ENCODE data around the gene ILKAP. TPM values are rescaled to one million over a fixed set of nuclear protein-coding genes. Genes with fewer than 3 reads are reported as not detected.

ILKAP gene
- total and polyA plus RNA-seq, 2 donors (not counting 1 experiment from before 2014, with no cell fraction given), result 82.5 to 98.6 TPM

DNA sequence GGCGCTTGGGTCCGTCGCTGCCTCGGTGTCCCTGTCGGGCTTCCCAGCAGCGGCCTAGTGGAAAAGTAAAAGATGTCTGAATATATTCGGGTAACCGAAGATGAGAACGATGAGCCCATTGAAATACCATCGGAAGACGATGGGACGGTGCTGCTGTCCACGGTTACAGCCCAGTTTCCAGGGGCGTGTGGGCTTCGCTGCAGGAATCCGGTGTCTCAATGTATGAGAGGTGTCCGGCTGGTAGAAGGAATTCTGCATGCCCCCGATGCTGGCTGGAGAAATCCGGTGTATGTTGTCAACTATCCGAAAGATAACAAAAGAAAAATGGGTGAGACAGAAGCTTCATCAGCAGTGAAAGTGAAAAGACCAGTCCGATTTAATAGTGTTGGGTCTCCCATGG is 28.3 kb upstream of the ILKAP start:
- Histone ChIP-seq H3K9ac (ENCODE audit: low read length) (peak overlapping the region; percentile 80), H3K9me3 (ENCODE audit: control extremely low read depth in 1 of 3, control insufficient read depth in 2 of 3, insufficient read depth in 1 of 3, low read length in 2 of 3) (peaks cover 0 to 9% (median 0%) of the 10 kb centered on the region in 3 donors), H3K4me2 (replicated peaks; ENCODE audit: low read depth, low read length, poor library complexity, severe bottlenecking) (peak overlapping the region; percentile 99), H3K36me3 (replicated peaks in 1 of 2; ENCODE audit: control extremely low read depth in 1 of 2, control insufficient read depth in 1 of 2, extremely low read depth in 1 of 2, insufficient read depth in 2 of 2, low read length in 1 of 2) (no peaks in the 10 kb centered on the region), H4K20me1 (ENCODE audit: control insufficient read depth, insufficient read depth, low read length, poor library complexity, severe bottlenecking) (no peaks in the 10 kb centered on the region), H2AFZ (ENCODE audit: insufficient read depth, low read depth, low read length, poor library complexity, severe bottlenecking) (peak overlapping the region; percentile 96), H3K4me3 (ENCODE audit: control extremely low read depth in 1 of 5, extremely low read depth in 1 of 5, insufficient read depth in 1 of 5, low read depth in 2 of 5, low read length in 4 of 5) (peak overlapping the region in 4 of 5 experiments; percentile 58 to 84 (median 67)), H3K79me2 (ENCODE audit: control insufficient read depth, insufficient read depth, low read length) (no peaks in the 10 kb centered on the region), H3K4me1 (ENCODE audit: control insufficient read depth in 2 of 2, insufficient read depth in 2 of 2, low read length in 2 of 2) (peaks cover 7 to 18% of the 10 kb centered on the region in 2 donors), H3K27me3 (replicated peaks in 1 of 4; ENCODE audit: control extremely low read depth in 1 of 4, control insufficient read depth in 3 of 4, insufficient read depth in 4 of 4, low read length in 3 of 4) (peaks cover 0 to 22% (median 8%) of the 10 kb centered on the region in 4 experiments), H3K27ac (ENCODE audit: low read length in 2 of 2) (no peak overlapping the region)
- H3K4me1 Mint-ChIP-seq, result peaks cover 27% of the 10 kb centered on the region
- peak overlapping the region; percentile 15 for H3K27ac Mint-ChIP-seq
- intact Hi-C loops (cut with micrococcal nuclease), result loop anchor here (1.0 to 5.0 kb wide), 4 partner anchors 8 to 560 kb away; partner anchors contain the start of genes HES6, ILKAP and PER2
- ChIA-PET POLR2A (no interaction called here), CTCF (interaction anchor here (1.0 to 1.5 kb wide), 2 partner anchors 24 to 31 kb away, joined by 6 read pairs; no protein-coding TSS in a partner anchor)
- TF ChIP-seq, protein P1, sequence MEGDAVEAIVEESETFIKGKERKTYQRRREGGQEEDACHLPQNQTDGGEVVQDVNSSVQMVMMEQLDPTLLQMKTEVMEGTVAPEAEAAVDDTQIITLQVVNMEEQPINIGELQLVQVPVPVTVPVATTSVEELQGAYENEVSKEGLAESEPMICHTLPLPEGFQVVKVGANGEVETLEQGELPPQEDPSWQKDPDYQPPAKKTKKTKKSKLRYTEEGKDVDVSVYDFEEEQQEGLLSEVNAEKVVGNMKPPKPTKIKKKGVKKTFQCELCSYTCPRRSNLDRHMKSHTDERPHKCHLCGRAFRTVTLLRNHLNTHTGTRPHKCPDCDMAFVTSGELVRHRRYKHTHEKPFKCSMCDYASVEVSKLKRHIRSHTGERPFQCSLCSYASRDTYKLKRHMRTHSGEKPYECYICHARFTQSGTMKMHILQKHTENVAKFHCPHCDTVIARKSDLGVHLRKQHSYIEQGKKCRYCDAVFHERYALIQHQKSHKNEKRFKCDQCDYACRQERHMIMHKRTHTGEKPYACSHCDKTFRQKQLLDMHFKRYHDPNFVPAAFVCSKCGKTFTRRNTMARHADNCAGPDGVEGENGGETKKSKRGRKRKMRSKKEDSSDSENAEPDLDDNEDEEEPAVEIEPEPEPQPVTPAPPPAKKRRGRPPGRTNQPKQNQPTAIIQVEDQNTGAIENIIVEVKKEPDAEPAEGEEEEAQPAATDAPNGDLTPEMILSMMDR (IDR thresholded peaks at IDR 0.05), result no peak
- no peak for TF ChIP-seq EZH2 (IDR thresholded peaks at IDR 0.05; ENCODE audit: borderline replicate concordance, insufficient read depth, low read depth, low read length, poor library complexity, severe bottlenecking)
- H3K9me3 Mint-ChIP-seq (ENCODE audit: insufficient read depth), result no peaks in the 10 kb centered on the region
- 56% methylated on average over 21 of the region's 21 CpGs for WGBS (ENCODE audit: insufficient coverage)
- H3K27me3 Mint-ChIP-seq, result peaks cover 32% of the 10 kb centered on the region
- DNase-seq, result no peak
- no peak for ATAC-seq (ENCODE audit: low read depth)
- H3K4me3 Mint-ChIP-seq, result peak overlapping the region; percentile 94

DNA sequence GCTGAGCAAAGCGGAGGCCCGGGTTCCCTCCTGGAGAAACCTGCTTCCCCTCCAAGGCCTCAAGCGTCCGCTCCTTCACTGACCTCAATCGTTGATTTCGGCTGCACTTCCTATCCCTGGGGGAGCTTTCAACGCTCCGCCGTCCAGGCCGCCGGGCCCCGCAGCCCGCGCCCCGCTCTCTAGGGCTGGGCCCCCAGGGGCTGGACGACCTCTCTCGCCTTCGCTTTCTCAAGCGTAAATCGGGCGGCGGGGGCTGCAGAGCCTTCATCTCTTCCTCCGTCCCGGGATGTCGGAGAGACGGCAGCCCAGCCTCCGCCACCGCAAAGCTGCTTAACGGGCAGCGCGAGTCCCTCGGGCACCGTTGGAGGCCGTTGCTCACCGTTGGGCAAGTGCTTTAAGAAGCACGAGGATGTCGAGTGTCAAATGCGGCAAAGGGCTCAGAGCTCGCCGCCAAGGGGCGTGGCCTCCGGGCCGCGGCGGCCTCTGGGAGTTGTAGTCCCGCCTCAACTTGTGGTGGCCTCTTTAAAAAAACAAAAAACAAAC is 27.8 kb upstream of the ILKAP start:
- Mint-ChIP-seq H3K27ac (peak overlapping the region; percentile 15), H3K4me3 (peak overlapping the region; percentile 94)
- CTCF ChIA-PET, result interaction anchor here (1.0 to 1.5 kb wide), 2 partner anchors 24 to 32 kb away, joined by 6 read pairs; no protein-coding TSS in a partner anchor

More for the DNA sequence above, 27.8 kb upstream of the ILKAP start:
- WGBS (ENCODE audit: insufficient coverage), result 2% methylated on average over 44 of the region's 46 CpGs
- peaks cover 27% of the 10 kb centered on the region for H3K4me1 Mint-ChIP-seq
- H3K4me3 ChIP-seq (ENCODE audit: control extremely low read depth in 1 of 5, extremely low read depth in 1 of 5, insufficient read depth in 1 of 5, low read depth in 2 of 5, low read length in 4 of 5), result peak overlapping the region; percentile 6 to 84 (median 67)
- H3K4me2 ChIP-seq (replicated peaks; ENCODE audit: low read depth, low read length, poor library complexity, severe bottlenecking), result peak overlapping the region; percentile 99
- DNase-seq, result peak; percentile 86
- H3K27me3 ChIP-seq (replicated peaks in 1 of 4; ENCODE audit: control extremely low read depth in 1 of 4, control insufficient read depth in 3 of 4, insufficient read depth in 4 of 4, low read length in 3 of 4), result peaks cover 0 to 17% (median 5%) of the 10 kb centered on the region in 4 experiments
- peaks cover 31% of the 10 kb centered on the region for H3K27me3 Mint-ChIP-seq
- intact Hi-C loops (cut with micrococcal nuclease), result loop anchor here (1.0 to 5.0 kb wide), 4 partner anchors 9 to 559 kb away; partner anchors contain the start of genes HES6, ILKAP and PER2
- ATAC-seq (ENCODE audit: low read depth), result peak; percentile 77
- peak overlapping the region; percentile 80 for H3K9ac ChIP-seq (ENCODE audit: low read length)
- H3K9me3 ChIP-seq (ENCODE audit: control extremely low read depth in 1 of 3, control insufficient read depth in 2 of 3, insufficient read depth in 1 of 3, low read length in 2 of 3), result peaks cover 0 to 10% (median 0%) of the 10 kb centered on the region in 3 donors
- H2AFZ ChIP-seq (ENCODE audit: insufficient read depth, low read depth, low read length, poor library complexity, severe bottlenecking), result peak overlapping the region; percentile 96
- H3K79me2 ChIP-seq (ENCODE audit: control insufficient read depth, insufficient read depth, low read length), result no peaks in the 10 kb centered on the region
- H3K4me1 ChIP-seq (ENCODE audit: control insufficient read depth in 2 of 2, insufficient read depth in 2 of 2, low read length in 2 of 2), result peaks cover 7 to 18% of the 10 kb centered on the region in 2 donors
- POLR2A ChIA-PET, result no interaction called here
- peak overlapping the region in 1 of 2 donors; percentile 35 for H3K27ac ChIP-seq (ENCODE audit: low read length in 2 of 2)
- no peaks in the 10 kb centered on the region for H4K20me1 ChIP-seq (ENCODE audit: control insufficient read depth, insufficient read depth, low read length, poor library complexity, severe bottlenecking)
- TF ChIP-seq, protein P1 (IDR thresholded peaks at IDR 0.05), result no peak
- no peak for TF ChIP-seq EZH2 (IDR thresholded peaks at IDR 0.05; ENCODE audit: borderline replicate concordance, insufficient read depth, low read depth, low read length, poor library complexity, severe bottlenecking)
- no peaks in the 10 kb centered on the region for H3K9me3 Mint-ChIP-seq (ENCODE audit: insufficient read depth)
- no peaks in the 10 kb centered on the region for H3K36me3 ChIP-seq (replicated peaks in 1 of 2; ENCODE audit: control extremely low read depth in 1 of 2, control insufficient read depth in 1 of 2, extremely low read depth in 1 of 2, insufficient read depth in 2 of 2, low read length in 1 of 2)
